ENCODE data around the gene APOM.
A peak's percentile ranks its signal among the peaks of the same experiment; 100 is the strongest.

The APOM gene

GRCh38 chr6:31663961-31664789 lies 8.5 kb downstream of the APOM start:
- peak; percentile 78 for DNase-seq (ENCODE audit: low read depth)
- TF ChIP-seq CTCF (conservative IDR thresholded peaks at IDR 0.05; ENCODE audit: low read depth, low read length), result no peak
- H3K4me3 ChIP-seq (ENCODE audit: low read depth, low read length), result peak overlapping the region; percentile 98

GRCh38 chr6:31664790-31665500 lies 9.3 kb downstream of the APOM start, which contains the start of gene GPANK1:
TSS of gene GPANK1 (minus strand) at chr6:31664997. CDS start at chr6:31664478, 519 bp downstream.
- H3K4me3 ChIP-seq (ENCODE audit: low read depth, low read length), result peak within 1 kb of the TSS; percentile 98
- DNase-seq (ENCODE audit: low read depth), result peak; percentile 97
- no peak for TF ChIP-seq CTCF (conservative IDR thresholded peaks at IDR 0.05; ENCODE audit: low read depth, low read length)

- H3K4me3 ChIP-seq (ENCODE audit: low read depth, low read length), result peak within 1 kb of the TSS; percentile 98
- TF ChIP-seq CTCF (conservative IDR thresholded peaks at IDR 0.05; ENCODE audit: low read depth, low read length), result peak; percentile 5
Observed at GRCh38 chr6:31665501-31666336, 10.0 kb downstream of the APOM start, which contains the start of gene CSNK2B. TSS of gene CSNK2B (plus strand) at chr6:31666080. CDS start at chr6:31666832, 752 bp downstream.

GRCh38 chr6:31666337-31666965 lies 10.8 kb downstream of the APOM start:
- peak overlapping the region; percentile 98 for H3K4me3 ChIP-seq (ENCODE audit: low read depth, low read length)
- no peak for TF ChIP-seq CTCF (conservative IDR thresholded peaks at IDR 0.05; ENCODE audit: low read depth, low read length)
- peak; percentile 39 for DNase-seq (ENCODE audit: low read depth)

More at GRCh38 chr6:31665501-31666336, 10.0 kb downstream of the APOM start, which contains the start of gene CSNK2B:
- DNase-seq (ENCODE audit: low read depth), result peak; percentile 98

- H3K4me3 ChIP-seq (ENCODE audit: low read depth, low read length), result no peak within 1 kb of the TSS
- no peak for TF ChIP-seq CTCF (conservative IDR thresholded peaks at IDR 0.05; ENCODE audit: low read depth, low read length)
- no peak for DNase-seq (ENCODE audit: low read depth)
Observed at GRCh38 chr6:31669676-31670075, 14.0 kb downstream of the APOM start, which contains the start of gene LY6G5B. TSS of gene LY6G5B (plus strand) at chr6:31669976. CDS start at chr6:31670951, 975 bp downstream.

GRCh38 chr6:31676322-31676903 lies 20.7 kb downstream of the APOM start:
- TF ChIP-seq CTCF (conservative IDR thresholded peaks at IDR 0.05; ENCODE audit: low read depth, low read length), result no peak

More at GRCh38 chr6:31676322-31676903, 20.7 kb downstream of the APOM start:
- DNase-seq (ENCODE audit: low read depth), result no peak
- H3K4me3 ChIP-seq (ENCODE audit: low read depth, low read length), result no peak overlapping the region
